Measurements from ENCODE around the gene SERPINE2.
A peak's percentile ranks its signal among the peaks of the same experiment; 100 is the strongest.
"Not testable (repeated sequence)": the region's sequence is repeated elsewhere in the genome, so short reads cannot be mapped to it uniquely, and the experiment has no call there.

SERPINE2 gene

DNA sequence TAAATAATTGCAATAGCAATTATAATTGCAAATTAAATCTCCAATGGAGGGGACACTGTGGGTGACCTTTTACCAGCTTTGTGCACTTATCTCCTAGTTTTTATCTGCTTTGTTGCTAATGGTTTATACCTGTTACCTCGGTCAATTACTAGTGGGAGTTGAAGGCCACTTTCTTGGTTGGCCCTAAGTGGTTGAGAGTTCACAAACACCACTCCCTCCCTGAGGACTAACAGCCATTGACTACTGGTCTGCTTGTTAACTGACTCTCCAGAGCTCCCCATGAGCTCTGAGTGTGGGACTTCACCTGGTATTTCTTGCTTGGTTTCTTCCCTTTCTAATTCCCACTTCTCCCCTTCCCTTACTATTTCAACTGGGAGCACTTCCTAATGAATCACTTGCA is 27.2 kb downstream of the SERPINE2 start:
- no peak for FAIRE-seq

DNA sequence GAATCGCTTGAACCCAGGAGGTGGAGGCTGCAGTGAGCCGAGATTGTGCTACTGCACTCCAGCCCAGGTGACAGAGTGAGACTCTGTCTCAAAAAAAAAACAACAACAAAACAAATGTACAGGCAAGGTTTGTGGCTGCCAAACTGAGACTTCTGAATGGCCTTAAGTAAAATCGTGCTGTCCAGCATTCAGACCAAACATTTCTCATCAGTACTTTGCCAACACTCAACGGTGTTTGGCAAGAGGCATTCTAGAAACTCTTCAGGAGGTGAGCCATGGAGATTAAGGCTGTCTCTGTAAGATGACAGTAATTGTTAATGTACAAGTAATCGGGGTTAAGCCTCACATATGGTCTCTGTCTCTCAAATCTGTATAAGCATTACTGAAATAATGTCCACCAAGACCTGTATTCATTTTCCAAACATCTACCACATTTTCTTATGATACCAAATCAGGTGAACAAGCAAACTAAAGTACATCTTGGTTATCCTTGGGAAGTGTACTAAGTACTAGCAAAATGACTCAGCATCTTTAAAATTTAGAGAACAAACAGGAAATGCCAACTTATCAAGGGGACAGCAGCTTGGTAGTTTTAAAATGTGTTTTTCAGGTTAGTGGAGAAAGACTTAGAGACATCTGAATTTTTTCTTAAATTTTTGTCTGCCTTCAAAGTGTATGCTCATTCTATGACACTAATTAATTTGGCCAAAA is 29.3 kb downstream of the SERPINE2 start:
- no peak for FAIRE-seq

DNA sequence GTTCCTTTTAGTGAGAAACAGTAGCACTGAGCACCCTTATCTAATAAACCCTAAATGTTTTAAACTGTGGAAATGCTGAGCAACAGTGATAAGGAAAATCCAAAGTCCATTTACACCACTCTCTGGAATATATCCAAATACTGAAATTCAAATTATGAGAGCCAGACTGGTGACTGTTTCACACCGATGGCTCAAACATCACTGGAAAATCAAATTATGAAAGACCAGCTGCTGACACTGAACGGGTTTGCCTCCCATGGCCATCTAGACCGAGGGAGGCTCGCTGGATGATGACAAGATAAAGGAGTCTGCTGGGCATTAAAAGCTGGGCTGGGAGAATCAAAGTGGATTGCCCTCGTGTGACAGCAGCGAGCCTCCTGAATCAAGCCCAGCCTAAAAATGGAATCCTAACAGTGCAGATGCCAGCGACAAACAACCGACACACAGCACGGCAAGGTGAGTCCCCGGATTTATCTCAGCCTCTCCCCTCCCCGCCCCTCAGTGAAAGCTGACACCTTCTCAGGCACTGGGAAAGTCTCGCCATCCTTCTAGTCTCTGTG is 30.3 kb downstream of the SERPINE2 start:
- FAIRE-seq = no peak

DNA sequence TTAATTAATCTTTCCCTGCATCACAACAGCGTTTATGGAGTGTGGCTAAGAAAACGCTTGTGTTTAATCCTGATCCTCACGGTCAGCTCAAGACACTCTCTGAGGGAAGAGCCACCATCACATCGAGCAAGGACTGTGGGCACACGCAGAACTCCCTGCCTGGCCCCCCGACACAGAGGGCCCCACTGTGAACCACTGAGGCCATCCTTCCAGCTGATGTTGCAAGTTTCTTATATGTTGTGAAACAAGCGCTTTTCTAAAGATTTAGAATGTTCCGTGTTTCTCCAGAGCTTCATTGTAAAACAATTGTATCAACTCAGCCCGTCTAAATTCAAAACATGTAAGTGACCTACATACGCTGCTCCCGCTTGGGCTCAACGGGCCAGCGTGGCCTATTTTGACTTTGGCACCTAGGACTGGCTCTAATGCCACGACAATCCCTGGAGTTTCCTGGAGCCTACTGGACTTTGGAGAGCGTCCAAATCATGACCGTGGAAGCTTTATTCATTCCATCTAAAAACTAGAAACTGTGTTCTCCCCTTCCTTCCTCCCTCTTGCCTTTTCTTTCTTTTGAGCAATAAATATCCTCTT is 34.9 kb downstream of the SERPINE2 start:
- no peak for FAIRE-seq

DNA sequence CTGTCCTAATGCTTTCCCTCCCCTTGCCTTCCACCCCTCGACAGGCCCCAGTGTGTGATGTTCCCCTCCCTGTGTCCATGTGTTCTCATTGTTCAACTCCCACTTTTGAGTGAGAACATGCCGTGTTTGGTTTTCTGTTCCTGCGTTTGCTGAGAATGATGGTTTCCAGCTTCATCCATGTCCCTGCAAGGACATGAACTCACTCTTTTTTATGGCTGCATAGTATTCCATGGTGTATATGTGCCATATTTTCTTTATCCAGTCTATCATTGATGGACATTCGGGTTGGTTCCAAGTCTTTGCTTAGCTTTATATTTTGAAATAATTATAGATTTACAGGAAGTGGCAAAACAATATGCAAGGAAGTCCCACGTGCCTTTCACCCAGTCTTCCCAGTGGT is 38.4 kb downstream of the SERPINE2 start:
- not testable (repeated sequence) for FAIRE-seq

DNA sequence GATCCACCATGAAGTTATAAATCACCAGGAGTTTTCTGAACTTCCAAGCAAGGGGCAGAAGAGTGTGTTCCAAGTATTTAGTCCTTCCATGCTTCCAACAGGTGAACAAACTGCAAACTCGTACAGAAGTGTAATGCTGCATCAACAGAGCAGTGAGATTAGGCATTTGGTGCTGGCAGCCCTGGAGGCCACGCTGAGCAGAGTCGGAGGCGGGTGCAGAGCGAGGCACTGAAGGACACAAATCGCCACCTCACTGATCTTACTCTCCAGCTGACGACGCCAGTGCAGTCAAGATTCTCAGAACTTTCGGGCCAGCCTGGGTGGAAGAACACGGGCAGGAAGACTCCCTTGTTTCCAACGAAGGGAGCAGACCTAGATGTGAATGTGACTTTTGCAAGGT is 39.2 kb downstream of the SERPINE2 start:
- FAIRE-seq = no peak

DNA sequence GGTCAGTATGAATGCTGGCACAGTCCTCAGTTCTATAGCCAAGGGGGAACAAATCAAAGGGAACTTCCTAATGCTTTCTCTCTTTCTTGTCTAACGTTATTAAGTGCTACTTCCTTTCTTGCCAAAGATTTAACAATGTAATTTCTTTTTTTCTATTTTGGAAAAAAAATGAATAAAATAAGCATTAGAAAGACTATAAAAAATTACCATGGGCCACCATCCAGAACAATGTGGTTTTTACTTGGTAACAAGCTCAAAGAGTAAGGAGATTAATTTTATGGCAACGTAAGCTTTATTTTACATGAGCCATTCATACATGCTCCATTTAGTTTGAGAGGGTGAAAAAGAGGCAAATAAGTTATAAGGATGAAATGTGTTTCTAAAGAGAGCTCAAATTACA is 40.1 kb downstream of the SERPINE2 start:
- no peak for FAIRE-seq

DNA sequence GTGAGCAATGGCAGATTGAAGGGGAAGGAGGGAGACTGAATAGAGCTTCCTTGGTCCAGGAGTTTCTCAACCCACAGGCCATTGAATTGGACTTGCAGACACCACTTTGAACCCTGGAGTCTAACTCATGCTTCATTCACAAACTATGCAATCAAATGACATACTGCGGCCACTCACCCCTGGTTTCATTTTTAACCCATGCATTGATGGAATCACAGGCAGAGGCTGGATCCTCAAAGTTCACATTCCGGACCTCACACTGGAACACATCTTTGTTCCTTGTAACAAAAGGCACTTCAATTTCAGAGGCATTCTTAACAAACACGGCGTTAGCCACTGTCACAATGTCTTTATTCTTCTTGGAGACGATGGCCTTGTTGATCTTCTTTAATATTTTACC is 41.1 kb downstream of the SERPINE2 start:
- no peak for FAIRE-seq

DNA sequence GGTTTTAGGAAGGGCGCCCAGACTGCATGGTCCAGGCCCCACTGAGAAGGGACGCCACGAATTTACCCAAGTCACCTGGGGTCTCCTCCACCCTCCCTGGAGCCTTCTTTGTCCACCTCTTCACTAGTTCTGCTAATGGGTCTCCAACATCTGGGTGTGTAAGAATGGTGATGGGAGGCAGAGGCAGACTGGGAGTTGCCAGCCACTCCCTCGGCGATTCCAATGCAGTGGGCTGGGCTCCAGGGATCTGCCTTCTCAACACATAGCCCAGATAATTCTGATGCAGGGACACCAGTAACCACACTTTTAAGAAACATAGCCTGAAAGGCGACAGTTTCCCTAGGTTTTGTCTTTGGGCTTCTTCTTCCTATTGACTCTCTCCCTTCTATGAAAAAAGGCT is 42.7 kb downstream of the SERPINE2 start:
- FAIRE-seq = no peak

DNA sequence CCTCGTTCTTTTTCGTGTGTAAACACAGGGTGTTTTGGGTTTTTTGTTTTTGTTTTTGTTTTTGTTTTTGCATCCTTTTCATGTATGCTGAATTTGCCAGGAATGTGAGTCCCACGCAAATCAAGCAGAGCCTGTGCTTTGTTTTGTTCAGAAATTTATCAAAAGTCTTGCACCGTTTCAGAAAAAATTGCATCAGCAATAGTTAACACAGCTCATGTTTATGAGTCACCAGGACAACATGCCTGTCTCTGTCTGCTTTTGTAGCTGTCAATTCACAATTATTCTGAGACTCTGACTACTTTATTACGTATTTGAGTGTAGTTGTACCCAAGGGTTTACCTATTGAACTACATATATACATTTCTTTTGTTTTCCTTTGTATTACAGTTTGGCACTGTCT is 43.5 kb downstream of the SERPINE2 start:
- no peak for FAIRE-seq

DNA sequence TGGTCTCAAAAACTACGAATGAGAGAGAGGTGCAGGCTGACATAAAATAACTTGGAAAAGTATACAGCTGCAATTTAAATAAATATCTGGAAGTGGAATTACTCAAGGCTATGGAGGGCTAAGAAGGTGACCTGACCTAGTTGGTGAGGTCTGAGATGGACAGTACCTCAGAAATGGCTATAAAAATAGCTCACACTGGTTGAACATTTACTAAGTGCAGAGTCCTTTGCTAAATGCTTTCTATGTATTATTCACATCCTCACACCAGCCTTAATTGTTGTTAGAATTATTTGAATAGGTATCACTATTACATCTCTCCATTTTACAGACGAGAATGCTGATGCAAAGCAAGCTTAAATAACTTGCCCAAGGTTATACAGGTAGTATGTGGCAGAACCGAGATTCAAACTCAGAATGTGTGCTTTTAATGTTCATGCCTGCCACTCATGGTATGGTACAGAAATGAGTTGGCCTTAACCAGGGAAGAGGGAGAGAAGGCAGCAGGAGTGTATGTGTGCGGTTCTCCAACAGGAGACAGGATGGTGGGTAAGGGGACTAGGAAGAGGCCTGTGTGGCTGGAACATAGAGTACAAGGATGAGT is 44.4 kb downstream of the SERPINE2 start:
- no peak for FAIRE-seq

DNA sequence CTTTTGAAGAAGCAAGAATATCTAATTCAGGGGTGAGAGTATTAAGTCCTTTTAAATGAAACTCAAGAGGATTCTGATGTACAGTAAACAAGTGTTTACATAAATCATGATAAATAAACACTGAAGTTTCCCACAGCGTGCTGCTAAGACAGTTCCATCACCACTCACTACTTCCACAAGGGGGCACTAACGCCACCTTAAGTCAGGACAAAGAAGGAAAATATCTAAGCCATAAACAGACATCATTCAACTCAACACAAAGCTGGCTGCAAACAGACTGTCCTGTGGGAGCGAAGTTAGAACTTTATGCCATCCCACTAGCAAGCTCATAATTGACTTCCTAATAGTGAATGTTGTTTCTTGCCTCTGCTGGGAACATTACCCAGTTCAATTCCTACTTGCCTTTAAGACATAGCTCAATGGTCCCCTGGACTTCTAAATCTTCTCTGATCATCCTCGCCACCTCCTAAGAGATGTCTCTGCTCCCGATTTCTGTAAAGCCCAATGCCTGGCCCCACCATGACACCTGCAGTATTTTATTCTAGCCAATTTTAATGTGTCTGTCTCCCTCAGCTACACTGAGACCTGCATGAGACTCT is 45.4 kb downstream of the SERPINE2 start:
- peak; percentile 91 for FAIRE-seq

DNA sequence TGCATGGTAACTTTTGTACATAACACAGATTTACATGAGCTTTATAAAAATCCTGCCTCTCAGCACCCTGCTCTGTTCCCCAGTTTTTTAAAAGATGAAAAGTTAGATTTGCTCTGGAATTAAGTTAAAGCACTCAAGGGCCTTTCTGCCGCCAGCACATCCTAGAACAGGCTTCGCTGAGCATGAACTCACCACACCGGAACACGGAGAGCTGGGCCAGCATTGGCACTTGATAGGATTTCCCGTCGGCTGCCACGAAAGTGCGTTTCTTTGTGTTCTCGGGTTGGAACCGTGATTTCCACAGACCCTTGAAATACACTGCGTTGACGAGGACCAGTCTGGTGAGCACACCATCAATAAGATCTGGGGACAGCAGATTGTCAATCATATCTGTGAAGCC is 47.5 kb downstream of the SERPINE2 start:
- no peak for FAIRE-seq

DNA sequence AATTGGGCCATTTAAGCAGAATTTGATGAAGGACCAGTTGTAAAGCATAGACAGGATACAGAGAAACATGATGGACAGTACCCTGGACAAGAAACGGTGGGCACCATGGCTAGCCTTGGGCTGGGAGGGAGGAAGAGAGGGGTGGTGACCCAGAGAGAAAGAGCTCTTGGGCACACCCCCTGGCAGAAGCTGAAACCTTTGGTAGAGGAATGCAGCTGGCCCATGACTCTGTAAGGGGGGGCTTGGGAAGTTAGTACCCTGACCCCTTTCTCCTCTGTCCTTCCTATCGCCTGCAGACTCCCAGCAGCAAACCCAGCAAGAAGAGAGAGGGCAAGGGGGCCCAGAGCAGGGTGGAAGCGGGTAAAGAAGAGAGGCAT is 49.2 kb downstream of the SERPINE2 start:
- no peak for FAIRE-seq

DNA sequence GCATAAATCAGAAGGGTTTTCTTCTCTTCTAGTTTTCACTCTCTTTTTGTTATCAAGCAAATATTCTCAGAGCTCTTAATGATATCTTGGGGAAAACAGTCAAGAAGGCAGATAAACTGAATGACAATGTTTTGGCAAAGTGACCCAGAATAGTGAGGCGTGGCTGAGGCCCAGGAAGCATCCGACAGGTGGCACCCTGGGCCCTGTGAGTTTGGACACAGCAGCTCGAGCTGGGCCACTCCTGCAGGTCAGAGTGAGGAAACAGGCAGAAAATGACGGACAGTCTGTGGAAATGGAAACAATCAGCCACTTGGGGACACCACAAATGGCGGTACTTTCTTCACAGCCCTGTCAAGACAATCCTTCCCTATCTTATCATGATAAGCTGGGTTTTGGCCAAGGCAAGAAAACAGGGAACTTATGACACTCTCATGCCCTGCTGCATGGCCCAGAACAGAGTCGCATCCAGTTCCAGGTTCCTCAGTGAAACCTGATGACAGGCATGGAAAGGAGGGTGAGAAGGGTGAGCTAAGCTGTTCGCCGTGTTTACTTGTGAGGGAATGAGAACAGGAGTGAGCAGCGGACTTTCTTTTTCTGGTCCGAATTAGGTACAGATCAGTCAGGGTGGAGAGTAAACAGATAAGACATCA is 49.8 kb downstream of the SERPINE2 start:
- FAIRE-seq = no peak

DNA sequence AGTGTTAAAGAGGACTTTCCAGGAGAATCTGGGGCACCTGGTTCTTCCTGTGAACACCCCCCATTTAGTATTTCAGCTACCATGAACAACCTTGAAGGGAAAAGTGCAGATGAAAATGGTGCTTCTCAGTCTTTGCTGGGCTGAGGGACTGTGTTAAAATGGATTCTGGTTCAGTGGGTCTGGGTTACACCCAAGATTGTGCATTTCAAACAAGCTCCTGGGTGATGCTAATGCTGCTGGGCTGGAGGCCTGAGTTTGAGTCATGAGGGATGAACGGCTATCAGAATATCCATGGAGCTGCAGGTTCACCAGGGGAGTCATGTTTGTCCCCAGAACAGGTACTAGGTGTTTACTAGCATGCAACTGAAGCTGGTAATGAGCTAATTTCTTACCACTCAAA is 57.8 kb downstream of the SERPINE2 start:
- no peak for FAIRE-seq

DNA sequence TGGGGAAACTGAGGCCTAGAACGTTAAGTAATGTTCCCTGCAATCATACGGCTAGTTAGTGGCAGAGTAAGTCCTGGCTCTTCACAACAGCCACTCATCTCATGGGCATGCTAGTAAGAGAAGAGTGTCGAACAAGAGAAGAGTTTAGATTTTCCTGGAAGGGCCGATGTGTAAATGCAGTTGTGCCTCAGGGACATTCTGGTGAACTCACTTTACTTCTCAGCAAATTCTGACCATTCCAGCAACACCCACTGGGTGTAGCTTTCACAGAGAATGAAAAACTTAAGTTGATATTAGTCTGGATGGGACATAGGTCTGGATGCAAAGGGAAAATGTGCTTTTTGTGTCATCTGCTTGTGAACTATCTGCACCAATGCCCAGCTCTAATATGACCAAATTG is 58.3 kb downstream of the SERPINE2 start:
- FAIRE-seq = no peak

DNA sequence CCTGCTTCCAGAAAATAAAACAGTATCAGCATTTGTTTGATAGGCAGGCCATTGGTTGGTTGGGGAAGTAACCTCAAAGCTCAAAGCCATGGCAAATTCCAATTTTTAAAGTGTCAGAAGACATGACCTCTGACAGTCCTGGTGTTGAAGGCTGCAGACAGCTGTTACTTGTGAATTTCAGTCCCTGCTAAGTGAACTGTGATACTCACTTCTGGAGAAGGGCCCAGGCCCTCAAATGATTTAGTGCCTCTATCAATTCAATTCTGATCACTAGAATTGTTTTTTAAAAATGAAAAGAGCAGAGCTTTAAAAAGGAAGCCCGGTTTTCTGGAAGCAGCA is 58.7 kb downstream of the SERPINE2 start:
- no peak for FAIRE-seq

DNA sequence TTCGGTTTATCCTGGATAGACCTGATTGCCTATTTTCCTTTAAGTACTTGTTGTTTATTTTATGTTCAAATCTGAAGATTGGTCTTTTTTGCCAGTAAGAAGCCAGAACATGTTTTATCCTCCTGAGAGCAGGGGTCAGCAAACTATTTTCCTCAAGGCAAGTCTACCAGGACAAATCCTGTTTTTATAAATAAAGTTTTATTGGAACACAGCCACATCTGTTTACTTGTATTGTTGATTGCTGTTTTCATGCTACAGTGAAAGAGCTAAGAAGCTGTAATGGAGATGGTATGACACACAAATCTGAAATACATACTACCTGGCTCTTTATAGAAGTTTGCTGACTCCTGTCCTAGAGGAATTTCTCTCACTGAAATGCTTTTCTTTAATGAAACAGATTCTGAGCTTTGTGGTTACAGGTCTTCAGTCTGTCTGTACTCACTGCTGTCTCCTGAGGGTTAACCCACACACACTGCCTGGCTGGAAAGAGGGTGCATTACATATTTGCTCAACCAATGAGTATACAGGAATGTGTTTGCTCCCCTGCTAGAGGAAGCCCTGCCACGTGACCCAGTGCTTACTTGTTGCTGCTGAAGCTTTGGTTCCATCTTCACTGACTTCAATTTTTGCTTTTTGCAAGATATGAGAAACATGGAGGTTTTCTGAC is 59.2 kb downstream of the SERPINE2 start:
- FAIRE-seq = no peak

DNA sequence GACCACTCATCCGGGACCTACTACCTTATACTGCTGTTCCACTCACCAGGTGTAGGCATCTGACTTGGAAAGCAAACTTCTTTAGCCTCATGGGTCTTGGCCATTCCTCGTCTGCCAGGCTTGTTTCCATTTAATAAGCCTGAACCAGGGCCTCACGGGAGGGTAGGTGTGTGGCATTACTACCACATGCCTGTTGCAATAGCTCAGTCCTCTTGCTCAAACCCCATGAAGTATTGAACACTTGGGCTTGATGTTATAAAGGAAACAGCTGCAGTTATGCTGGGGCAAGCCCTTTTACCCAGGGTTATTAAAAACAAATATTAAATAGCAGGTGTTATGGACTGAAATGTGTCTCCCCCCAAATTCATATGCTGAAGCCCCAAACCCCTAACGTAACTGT is 60.6 kb downstream of the SERPINE2 start:
- no peak for FAIRE-seq

DNA sequence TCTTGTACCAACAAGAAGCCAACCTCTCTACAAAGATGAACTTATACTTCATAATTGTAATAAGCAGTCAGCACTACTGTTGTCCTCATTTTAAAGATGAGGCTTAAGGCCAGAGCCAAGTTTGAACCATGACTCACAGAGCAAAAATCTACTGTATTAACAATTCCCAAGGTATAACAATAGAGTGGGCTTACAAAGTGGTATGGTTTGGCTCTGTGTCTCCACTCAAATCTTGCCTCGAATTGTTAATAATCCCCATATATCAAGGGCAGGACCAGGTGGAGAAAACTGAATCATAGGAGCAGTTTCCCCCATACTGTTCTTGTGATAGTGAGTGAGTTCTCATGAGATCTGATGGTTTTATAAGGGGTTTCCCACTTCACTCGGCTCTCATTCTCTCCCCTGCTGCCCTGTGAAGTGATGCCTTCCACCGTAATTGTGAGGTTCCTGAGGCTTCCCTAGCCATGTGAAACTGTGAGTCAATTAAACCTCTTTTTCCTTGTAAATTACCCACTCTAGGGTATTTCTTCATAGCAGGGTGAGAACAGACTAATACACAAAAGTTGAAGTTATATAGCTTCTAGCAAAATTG is 62.4 kb downstream of the SERPINE2 start:
- FAIRE-seq = no peak

DNA sequence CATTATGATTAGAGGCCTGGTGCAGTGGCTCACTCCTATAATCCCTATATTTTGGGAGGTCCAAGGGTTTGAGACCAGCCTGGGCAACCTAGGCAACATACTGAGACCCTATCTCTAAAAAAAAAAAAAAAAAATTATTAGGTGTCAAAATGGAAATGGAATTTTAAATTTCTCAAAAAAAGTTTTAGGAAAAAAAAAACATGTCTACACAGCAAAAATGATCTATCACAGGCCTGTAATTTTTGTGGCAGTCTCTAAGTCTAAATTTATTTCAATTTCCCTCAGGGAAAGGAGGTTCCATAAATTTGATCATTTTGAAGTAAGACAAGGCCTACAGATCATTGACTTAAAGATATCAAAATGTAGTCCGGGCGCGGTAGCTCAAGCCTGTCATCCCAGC is 65.5 kb downstream of the SERPINE2 start:
- FAIRE-seq = no peak

All from endometrium (tissue), 2 donors.